NB4 (cell line): ENCODE data around the gene CUL2.

Source experiments
- DNase-seq: peaks from one replicate; pipeline ENCODE4 v3.0.0; 2010; ENCODE audit warnings: low read depth
- H3K4me3 ChIP-seq: one replicate; pipeline ENCODE4 v1.5.1; 2011; ENCODE audit warnings: mild to moderate bottlenecking, low read depth, low read length, moderate library complexity
- MYC ChIP-seq: IDR thresholded peaks from 2 replicates; pipeline ENCODE4 v1.6.1; 2011; ENCODE audit warnings: low read depth, low read length
- POLR2A ChIP-seq: IDR thresholded peaks from 2 replicates; pipeline ENCODE4 v1.6.1; 2011; ENCODE audit warnings: mild to moderate bottlenecking; ENCODE audit not compliant: insufficient read length; ENCODE audit errors: extremely low read depth
- TF ChIP-seq, protein P1 (sequence below): IDR thresholded peaks from one replicate; pipeline ENCODE4 v1.5.1; 2012; ENCODE audit warnings: low read depth, low read length
- TF ChIP-seq, protein P2 (sequence below): IDR thresholded peaks from 2 replicates; pipeline ENCODE4 v1.6.1; 2011; ENCODE audit warnings: low read depth, low read length

CUL2 gene

DNA sequence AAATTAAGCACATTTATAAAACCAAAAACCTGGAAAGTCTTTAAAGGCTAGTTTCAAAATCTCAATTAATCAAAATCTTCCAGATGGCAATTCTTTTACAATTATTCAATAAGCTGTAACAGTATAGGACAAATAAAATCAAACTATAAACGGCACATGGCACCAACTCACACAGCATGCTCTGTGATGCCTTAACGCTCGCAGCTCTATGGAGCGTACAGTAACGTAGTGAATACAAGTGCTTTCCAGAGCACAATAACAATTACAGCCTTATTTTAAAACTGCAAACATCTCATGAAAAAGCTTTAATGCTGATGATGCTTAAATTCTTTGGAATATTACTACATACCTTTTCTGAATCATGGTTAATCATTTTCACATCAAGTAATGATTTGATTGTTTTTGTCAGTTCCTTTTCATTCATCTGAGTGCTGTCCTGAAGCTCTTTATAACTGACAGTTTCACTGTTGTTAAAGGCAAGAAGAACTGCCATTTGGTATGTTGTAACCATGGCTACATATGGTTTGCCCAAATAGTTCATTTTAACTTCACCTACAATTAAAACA lies 74.2 kb downstream of the CUL2 start:
- no peak overlapping the region for H3K4me3 ChIP-seq
- no peak for DNase-seq
- TF ChIP-seq, protein P1, sequence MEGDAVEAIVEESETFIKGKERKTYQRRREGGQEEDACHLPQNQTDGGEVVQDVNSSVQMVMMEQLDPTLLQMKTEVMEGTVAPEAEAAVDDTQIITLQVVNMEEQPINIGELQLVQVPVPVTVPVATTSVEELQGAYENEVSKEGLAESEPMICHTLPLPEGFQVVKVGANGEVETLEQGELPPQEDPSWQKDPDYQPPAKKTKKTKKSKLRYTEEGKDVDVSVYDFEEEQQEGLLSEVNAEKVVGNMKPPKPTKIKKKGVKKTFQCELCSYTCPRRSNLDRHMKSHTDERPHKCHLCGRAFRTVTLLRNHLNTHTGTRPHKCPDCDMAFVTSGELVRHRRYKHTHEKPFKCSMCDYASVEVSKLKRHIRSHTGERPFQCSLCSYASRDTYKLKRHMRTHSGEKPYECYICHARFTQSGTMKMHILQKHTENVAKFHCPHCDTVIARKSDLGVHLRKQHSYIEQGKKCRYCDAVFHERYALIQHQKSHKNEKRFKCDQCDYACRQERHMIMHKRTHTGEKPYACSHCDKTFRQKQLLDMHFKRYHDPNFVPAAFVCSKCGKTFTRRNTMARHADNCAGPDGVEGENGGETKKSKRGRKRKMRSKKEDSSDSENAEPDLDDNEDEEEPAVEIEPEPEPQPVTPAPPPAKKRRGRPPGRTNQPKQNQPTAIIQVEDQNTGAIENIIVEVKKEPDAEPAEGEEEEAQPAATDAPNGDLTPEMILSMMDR = no peak
- no peak for TF ChIP-seq MYC
- TF ChIP-seq, protein P2, sequence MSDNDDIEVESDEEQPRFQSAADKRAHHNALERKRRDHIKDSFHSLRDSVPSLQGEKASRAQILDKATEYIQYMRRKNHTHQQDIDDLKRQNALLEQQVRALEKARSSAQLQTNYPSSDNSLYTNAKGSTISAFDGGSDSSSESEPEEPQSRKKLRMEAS = no peak
- TF ChIP-seq POLR2A = no peak

DNA sequence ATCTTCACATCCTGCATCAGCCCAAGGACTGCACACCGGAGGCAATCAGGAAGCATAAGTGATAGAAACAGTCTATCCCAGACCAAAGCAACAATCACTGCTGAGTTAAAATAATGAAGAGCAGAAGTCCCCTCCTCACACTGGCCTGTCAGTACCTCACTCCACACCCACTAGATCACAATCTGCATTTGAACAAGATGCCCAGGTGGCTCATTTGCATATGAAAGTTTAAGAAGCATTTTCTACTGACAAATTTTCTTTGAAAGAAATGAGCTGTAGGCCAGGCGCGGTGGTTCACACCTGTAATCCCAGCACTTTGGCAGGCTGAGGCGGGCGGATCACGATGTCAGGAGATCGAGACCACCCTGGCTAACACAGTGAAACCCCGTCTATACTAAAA lies 77.4 kb downstream of the CUL2 start:
- TF ChIP-seq, protein P2 = no peak
- TF ChIP-seq POLR2A (no peak), MYC (no peak)
- TF ChIP-seq, protein P1 = no peak
- H3K4me3 ChIP-seq = no peak overlapping the region
- DNase-seq = no peak

DNA sequence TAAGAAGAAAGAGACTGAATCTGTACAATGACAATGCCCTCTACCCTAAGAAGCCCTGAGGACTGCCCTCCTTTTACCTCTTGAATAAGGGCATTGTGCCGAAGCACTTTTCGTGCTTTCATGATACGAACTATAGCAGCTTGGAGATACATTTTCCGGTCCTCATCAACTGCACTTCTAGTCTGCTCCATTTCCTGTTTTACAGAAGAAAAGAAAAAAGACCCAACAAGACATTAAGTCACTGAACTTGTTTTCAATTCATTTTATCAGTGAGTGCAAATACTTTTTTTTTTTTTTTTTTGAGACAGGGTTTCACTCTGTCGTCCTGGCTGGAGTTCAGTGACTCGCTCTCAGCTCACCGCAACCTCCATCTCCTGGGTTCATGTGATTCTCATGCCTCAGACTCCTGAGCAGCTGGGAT lies 78.4 kb downstream of the CUL2 start:
- no peak overlapping the region for H3K4me3 ChIP-seq
- DNase-seq = no peak
- TF ChIP-seq, protein P1 = no peak
- TF ChIP-seq, protein P2 = no peak
- TF ChIP-seq POLR2A = no peak
- no peak for TF ChIP-seq MYC

DNA sequence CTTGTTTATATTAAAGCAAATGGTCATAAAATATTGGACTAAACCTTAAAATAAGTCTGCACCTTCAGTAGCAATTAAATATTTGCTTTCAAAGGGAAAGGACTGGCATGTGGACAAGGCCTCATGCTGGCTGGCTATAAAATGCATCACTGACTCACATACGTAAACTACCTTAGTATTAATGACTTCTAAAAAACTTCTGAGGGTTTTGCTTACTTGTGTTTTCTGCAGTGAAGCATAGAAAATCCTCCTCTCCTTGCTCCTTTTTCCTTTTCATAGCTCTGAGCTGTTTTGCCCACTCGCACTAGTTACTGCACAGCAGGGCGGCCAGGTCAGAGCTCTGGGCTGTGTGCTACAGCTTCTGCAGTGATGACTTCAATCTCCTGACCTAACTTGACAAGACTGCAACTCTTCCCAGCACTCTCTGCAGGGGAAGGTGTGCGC lies 82.3 kb downstream of the CUL2 start:
- H3K4me3 ChIP-seq = no peak overlapping the region
- TF ChIP-seq, protein P1 = no peak
- TF ChIP-seq POLR2A (no peak), MYC (no peak)
- TF ChIP-seq, protein P2 = no peak
- no peak for DNase-seq

DNA sequence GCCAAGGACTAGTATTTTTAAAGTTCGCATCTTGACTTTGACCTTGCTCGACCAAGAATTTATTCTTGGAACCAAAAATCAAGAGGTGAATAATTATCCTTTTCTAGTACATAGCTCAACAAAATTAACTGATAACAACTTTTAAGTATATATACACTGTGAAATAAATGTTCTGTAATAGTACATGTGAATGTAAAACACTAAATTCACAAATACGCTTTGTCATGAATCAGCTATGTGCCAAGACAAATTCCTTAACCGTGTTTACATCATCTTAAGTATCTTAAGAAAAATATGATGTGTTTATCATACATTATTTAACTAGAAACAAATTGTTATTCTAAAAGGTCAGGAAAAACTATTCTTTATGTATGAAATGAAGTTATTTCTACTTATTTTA lies 83.3 kb downstream of the CUL2 start:
- TF ChIP-seq, protein P2 = no peak
- no peak for TF ChIP-seq POLR2A
- TF ChIP-seq MYC = no peak
- TF ChIP-seq, protein P1 = no peak
- H3K4me3 ChIP-seq = no peak overlapping the region
- no peak for DNase-seq
